Loucy (cell line): ENCODE measurements around the gene GRK2.

Source experiments
- H2AFZ ChIP-seq: fragments of 200-600 bp; sonication (generic); 2 replicates; pipeline ENCODE4 v1.6.0; 2016; ENCODE audit warnings: antibody characterized with exemption, mild to moderate bottlenecking, low read length, moderate library complexity
- H3F3A ChIP-seq: fragments of 200-600 bp; 2 replicates; pipeline ENCODE4 v1.6.0; 2016; ENCODE audit warnings: antibody characterized with exemption, low read depth, mild to moderate bottlenecking
- H3K27me3 ChIP-seq: fragments of 200-600 bp; sonication (generic); 2 replicates; pipeline ENCODE4 v1.6.1; 2014; ENCODE audit warnings: low read length, mild to moderate bottlenecking; ENCODE audit not compliant: insufficient read depth, poor library complexity, severe bottlenecking
- H3K36me3 ChIP-seq: fragments of 200-600 bp; sonication (generic); 2 replicates; pipeline ENCODE4 v1.6.1; 2016; ENCODE audit warnings: low read length; ENCODE audit not compliant: insufficient read depth
- H3K4me1 ChIP-seq: fragments of 200-600 bp; sonication (generic); 2 replicates; pipeline ENCODE4 v1.5.1; 2014; ENCODE audit warnings: low read length, mild to moderate bottlenecking; ENCODE audit not compliant: insufficient read depth, poor library complexity, severe bottlenecking
- H3K4me2 ChIP-seq: fragments of 200-600 bp; sonication (generic); 2 replicates; pipeline ENCODE4 v1.6.0; 2014; ENCODE audit warnings: antibody characterized with exemption, low read length, low read depth, mild to moderate bottlenecking; ENCODE audit not compliant: poor library complexity, severe bottlenecking
- H3K4me3 ChIP-seq: fragments of 200-600 bp; sonication (generic); 2 replicates; pipeline ENCODE4 v1.5.1; 2014; ENCODE audit warnings: low read length, mild to moderate bottlenecking, mixed read lengths; ENCODE audit not compliant: poor library complexity, severe bottlenecking
- H3K79me2 ChIP-seq: fragments of 200-600 bp; sonication (generic); 2 replicates; pipeline ENCODE4 v1.6.1; 2014; ENCODE audit warnings: low read length; ENCODE audit not compliant: insufficient read depth
- H3K9ac ChIP-seq: fragments of 200-600 bp; sonication (generic); 2 replicates; pipeline ENCODE4 v1.6.0; 2014; ENCODE audit warnings: mild to moderate bottlenecking, low read depth, low read length, moderate library complexity; ENCODE audit not compliant: poor library complexity, severe bottlenecking
- H3K9me2 ChIP-seq: fragments of 200-600 bp; sonication (generic); replicated peaks from 2 replicates; pipeline ENCODE4 v1.6.1; 2016; ENCODE audit warnings: low read depth, low read length, mixed read lengths
- H3K9me3 ChIP-seq: fragments of 200-600 bp; sonication (generic); 2 replicates; pipeline ENCODE4 v1.6.1; 2014; ENCODE audit warnings: mild to moderate bottlenecking, antibody characterized with exemption, low read length, low read depth; ENCODE audit not compliant: insufficient read depth
- H4K20me1 ChIP-seq: fragments of 200-600 bp; sonication (generic); 2 replicates; pipeline ENCODE4 v1.6.0; 2014; ENCODE audit warnings: antibody characterized with exemption, low read length, mild to moderate bottlenecking; ENCODE audit not compliant: insufficient read depth, poor library complexity, severe bottlenecking
- CTCF ChIP-seq: fragments of 200-600 bp; sonication (generic); conservative IDR thresholded peaks from 2 replicates; pipeline ENCODE4 v1.5.1; 2014; ENCODE audit warnings: mild to moderate bottlenecking, antibody characterized with exemption, low read length
- EZH2phosphoT487 ChIP-seq: fragments of 200-600 bp; IDR thresholded peaks from 2 replicates; pipeline ENCODE4 v1.6.1; 2018; ENCODE audit warnings: antibody characterized with exemption, mild to moderate bottlenecking, moderate library complexity, borderline replicate concordance

Gene GRK2

GRCh38 chr11:67283481-67283963, 17.2 kb downstream of the GRK2 start:
- no peaks in the 10 kb centered on the region for H3K9me3 ChIP-seq
- peaks cover 35% of the 10 kb centered on the region for H3K4me1 ChIP-seq
- H2AFZ ChIP-seq, result no peak overlapping the region
- H3K9me2 ChIP-seq, result no peaks in the 10 kb centered on the region
- no peak for TF ChIP-seq EZH2phosphoT487
- TF ChIP-seq CTCF, result no peak
- H3K27me3 ChIP-seq, result no peaks in the 10 kb centered on the region
- peaks cover 4% of the 10 kb centered on the region for H4K20me1 ChIP-seq
- no peak overlapping the region for H3K9ac ChIP-seq
- no peak overlapping the region for H3K4me3 ChIP-seq
- peaks cover 61% of the 10 kb centered on the region for H3K79me2 ChIP-seq
- H3K4me2 ChIP-seq, result no peak overlapping the region
- peaks cover 4% of the 10 kb centered on the region for H3F3A ChIP-seq
- peaks cover 84% of the 10 kb centered on the region for H3K36me3 ChIP-seq

GRCh38 chr11:67284811-67285540, 18.7 kb downstream of the GRK2 start:
- H3K9me3 ChIP-seq, result no peaks in the 10 kb centered on the region
- no peak overlapping the region for H3K9ac ChIP-seq
- peaks cover 69% of the 10 kb centered on the region; the same call in 1 of the 2 replicates for H3K36me3 ChIP-seq
- peaks cover 51% of the 10 kb centered on the region for H3K79me2 ChIP-seq
- H3K4me3 ChIP-seq, result no peak overlapping the region
- no peak overlapping the region for H2AFZ ChIP-seq
- H3K4me2 ChIP-seq, result no peak overlapping the region
- H3K4me1 ChIP-seq, result peaks cover 22% of the 10 kb centered on the region
- peaks cover 6% of the 10 kb centered on the region for H3F3A ChIP-seq
- no peaks in the 10 kb centered on the region for H3K27me3 ChIP-seq
- no peaks in the 10 kb centered on the region for H3K9me2 ChIP-seq
- TF ChIP-seq CTCF, result no peak
- no peak for TF ChIP-seq EZH2phosphoT487
- H4K20me1 ChIP-seq, result peaks cover 9% of the 10 kb centered on the region

GRCh38 chr11:67285541-67286498, 19.5 kb downstream of the GRK2 start:
- no peak for TF ChIP-seq CTCF
- no peak for TF ChIP-seq EZH2phosphoT487
- no peaks in the 10 kb centered on the region for H3K27me3 ChIP-seq
- peaks cover 6% of the 10 kb centered on the region for H3F3A ChIP-seq
- H3K79me2 ChIP-seq, result peaks cover 51% of the 10 kb centered on the region
- H3K4me2 ChIP-seq, result no peak overlapping the region
- H3K9ac ChIP-seq, result no peak overlapping the region
- H3K4me1 ChIP-seq, result peaks cover 29% of the 10 kb centered on the region
- peaks cover 17% of the 10 kb centered on the region for H4K20me1 ChIP-seq
- H3K9me2 ChIP-seq, result no peaks in the 10 kb centered on the region
- H3K36me3 ChIP-seq, result peaks cover 61% of the 10 kb centered on the region; the same call in 1 of the 2 replicates
- no peaks in the 10 kb centered on the region for H3K9me3 ChIP-seq
- H2AFZ ChIP-seq, result no peak overlapping the region
- no peak overlapping the region for H3K4me3 ChIP-seq
